GM12864 (cell line): ENCODE results near the gene GTSE1.

Source experiments
- DNase-seq: peaks from one replicate; pipeline ENCODE4 v3.0.0-alpha.2; 2011; ENCODE audit warnings: low read depth
- H3K4me3 ChIP-seq: 2 replicates; pipeline ENCODE4 v1.5.1; 2011; ENCODE audit warnings: mild to moderate bottlenecking, low read depth, low read length, control low read depth
- CTCF ChIP-seq: IDR thresholded peaks from 2 replicates; pipeline ENCODE4 v1.5.1; 2011; ENCODE audit warnings: low read depth, mild to moderate bottlenecking, moderate library complexity, low read length, control low read depth, inconsistent platforms; ENCODE audit errors: missing control alignments

GTSE1 gene

GRCh38 chr22:46340676-46341075 lies 44.0 kb downstream of the GTSE1 start:
- DNase-seq, result no peak
- no peak overlapping the region for H3K4me3 ChIP-seq
- no peak for TF ChIP-seq CTCF

- TF ChIP-seq CTCF, result no peak
- no peak for DNase-seq
- no peak overlapping the region for H3K4me3 ChIP-seq
These were observed 50.2 kb downstream of the GTSE1 start for GRCh38 chr22:46346680-46347405.

GRCh38 chr22:46347646-46348045 lies 51.0 kb downstream of the GTSE1 start:
- no peak overlapping the region for H3K4me3 ChIP-seq
- DNase-seq, result no peak
- no peak for TF ChIP-seq CTCF

GRCh38 chr22:46348099-46348695 lies 51.5 kb downstream of the GTSE1 start:
- TF ChIP-seq CTCF, result no peak

GRCh38 chr22:46349238-46349637 lies 52.6 kb downstream of the GTSE1 start:
- DNase-seq, result no peak
- no peak overlapping the region for H3K4me3 ChIP-seq
- no peak for TF ChIP-seq CTCF

More at GRCh38 chr22:46348099-46348695, 51.5 kb downstream of the GTSE1 start:
- no peak for DNase-seq
- no peak overlapping the region for H3K4me3 ChIP-seq

GRCh38 chr22:46349681-46350080 lies 53.0 kb downstream of the GTSE1 start:
- TF ChIP-seq CTCF, result no peak
- no peak overlapping the region for H3K4me3 ChIP-seq
- DNase-seq, result no peak

- no peak for DNase-seq
- no peak for TF ChIP-seq CTCF
These were observed 53.5 kb downstream of the GTSE1 start for GRCh38 chr22:46350121-46350520.

More at GRCh38 chr22:46350121-46350520, 53.5 kb downstream of the GTSE1 start:
- H3K4me3 ChIP-seq, result no peak overlapping the region
